HepG2 (cell line): ENCODE results near the gene IRF7. TPM values are rescaled to one million over a fixed set of nuclear protein-coding genes. Genes with fewer than 3 reads are reported as not detected.

Experiments
- FOXO1 ChIP-seq: sonication (generic); formaldehyde crosslinking; IDR thresholded peaks from 2 replicates; pipeline ENCODE4 v1.4.0; 2020; ENCODE audit warnings: missing genetic modification reagents
- GLMP ChIP-seq: sonication (generic); formaldehyde crosslinking; IDR thresholded peaks from 2 replicates; pipeline ENCODE4 v1.9.0; 2021; ENCODE audit warnings: missing genetic modification reagents, mild to moderate bottlenecking, borderline replicate concordance
- GZF1 ChIP-seq: sonication (generic); formaldehyde crosslinking; IDR thresholded peaks from 2 replicates; pipeline ENCODE4 v1.5.1; 2020; ENCODE audit warnings: mild to moderate bottlenecking, missing genetic modification reagents
- HNF4A ChIP-seq: sonication (generic); formaldehyde crosslinking; IDR thresholded peaks from 2 replicates; pipeline ENCODE4 v1.4.0; 2020; ENCODE audit warnings: missing genetic modification reagents
- IKZF4 ChIP-seq: sonication (generic); formaldehyde crosslinking; IDR thresholded peaks from 2 replicates; pipeline ENCODE4 v1.5.1; 2020; ENCODE audit warnings: borderline replicate concordance, mild to moderate bottlenecking, low read depth, missing genetic modification reagents; ENCODE audit errors: not compliant biosample characterization
- MED8 ChIP-seq: sonication (generic); formaldehyde crosslinking; IDR thresholded peaks from 2 replicates; pipeline ENCODE4 v1.8.1; 2023; ENCODE audit warnings: mild to moderate bottlenecking, missing genetic modification reagents; ENCODE audit not compliant: insufficient replicate concordance
- PCBP2 ChIP-seq: fragments of 200-400 bp; formaldehyde crosslinking; optimal IDR thresholded peaks from 2 replicates; pipeline ENCODE3; 2018; ENCODE audit warnings: low read length, low read depth; ENCODE audit not compliant: poor library complexity, severe bottlenecking
- PHF21A ChIP-seq: sonication (generic); formaldehyde crosslinking; IDR thresholded peaks from 2 replicates; pipeline ENCODE4 v1.5.0; 2020; ENCODE audit warnings: mild to moderate bottlenecking, missing genetic modification reagents
- PPARG ChIP-seq: conservative IDR thresholded peaks from 2 replicates; pipeline ENCODE4 v1.6.1; 2016; ENCODE audit warnings: missing biosample characterization, missing genetic modification reagents
- PREB ChIP-seq: sonication (generic); formaldehyde crosslinking; IDR thresholded peaks from 2 replicates; pipeline ENCODE4 v1.4.0; 2020; ENCODE audit warnings: missing genetic modification reagents
- PRMT3 ChIP-seq: sonication (generic); formaldehyde crosslinking; IDR thresholded peaks from 2 replicates; pipeline ENCODE4 v1.8.1; 2022; ENCODE audit warnings: low read depth, mild to moderate bottlenecking, moderate library complexity, missing genetic modification reagents, borderline replicate concordance
- RARA ChIP-seq: IDR thresholded peaks from 2 replicates; pipeline ENCODE4 v1.6.1; 2016; ENCODE audit warnings: missing genetic modification reagents, missing compliant biosample characterization
- RBAK ChIP-seq: sonication (generic); formaldehyde crosslinking; IDR thresholded peaks from 2 replicates; pipeline ENCODE4 v1.5.1; 2020; ENCODE audit warnings: mild to moderate bottlenecking, missing genetic modification reagents
- SALL1 ChIP-seq: sonication (generic); formaldehyde crosslinking; IDR thresholded peaks from 2 replicates; pipeline ENCODE4 v1.8.0; 2022; ENCODE audit warnings: mild to moderate bottlenecking, missing genetic modification reagents
- SYNCRIP ChIP-seq: fragments of 200-400 bp; formaldehyde crosslinking; IDR thresholded peaks from 2 replicates; pipeline ENCODE4 v1.6.1; 2018; ENCODE audit warnings: mild to moderate bottlenecking, low read depth, low read length; ENCODE audit not compliant: insufficient read depth
- TBX3 ChIP-seq: fragments of 450-650 bp; IDR thresholded peaks from 2 replicates; pipeline ENCODE4 v1.6.1; 2017; ENCODE audit warnings: antibody characterized with exemption, mild to moderate bottlenecking, inconsistent platforms, borderline replicate concordance
- TEAD2 ChIP-seq: sonication (generic); formaldehyde crosslinking; IDR thresholded peaks from 2 replicates; pipeline ENCODE4 v1.9.0; 2021; ENCODE audit warnings: missing genetic modification reagents
- ZBTB20 ChIP-seq: sonication (generic); formaldehyde crosslinking; IDR thresholded peaks from 2 replicates; pipeline ENCODE4 v1.8.1; 2023; ENCODE audit warnings: missing genetic modification reagents, low read depth, mild to moderate bottlenecking, borderline replicate concordance
- ZFP91 ChIP-seq: sonication (generic); formaldehyde crosslinking; IDR thresholded peaks from 2 replicates; pipeline ENCODE4 v1.9.0; 2022; ENCODE audit warnings: missing genetic modification reagents, mild to moderate bottlenecking, borderline replicate concordance
- ZNF160 ChIP-seq: sonication (generic); formaldehyde crosslinking; IDR thresholded peaks from 2 replicates; pipeline ENCODE4 v1.8.0; 2022; ENCODE audit warnings: mild to moderate bottlenecking, inconsistent platforms, missing genetic modification reagents
- ZNF18 ChIP-seq: sonication (generic); formaldehyde crosslinking; IDR thresholded peaks from 2 replicates; pipeline ENCODE4 v1.8.0; 2022; ENCODE audit warnings: mild to moderate bottlenecking, missing genetic modification reagents; ENCODE audit not compliant: insufficient replicate concordance
- ZNF224 ChIP-seq: sonication (generic); formaldehyde crosslinking; IDR thresholded peaks from 2 replicates; pipeline ENCODE4 v1.5.0; 2020; ENCODE audit warnings: mild to moderate bottlenecking, missing genetic modification reagents
- ZNF34 ChIP-seq: sonication (generic); formaldehyde crosslinking; IDR thresholded peaks from 2 replicates; pipeline ENCODE4 v1.4.0; 2020; ENCODE audit warnings: mild to moderate bottlenecking, missing genetic modification reagents, borderline replicate concordance
- ZNF546 ChIP-seq: sonication (generic); formaldehyde crosslinking; conservative IDR thresholded peaks from 2 replicates; pipeline ENCODE4 v1.8.1; 2023; ENCODE audit warnings: mild to moderate bottlenecking, missing genetic modification reagents
- ZNF670 ChIP-seq: sonication (generic); formaldehyde crosslinking; IDR thresholded peaks from 2 replicates; pipeline ENCODE4 v1.8.0; 2022; ENCODE audit warnings: mild to moderate bottlenecking, missing genetic modification reagents, borderline replicate concordance
- ZNF788 ChIP-seq: sonication (generic); formaldehyde crosslinking; IDR thresholded peaks from 2 replicates; pipeline ENCODE4 v1.5.0; 2020; ENCODE audit warnings: mild to moderate bottlenecking, missing genetic modification reagents, borderline replicate concordance
- ZSCAN9 ChIP-seq: IDR thresholded peaks from 2 replicates; pipeline ENCODE4 v1.6.1; 2016; ENCODE audit warnings: borderline replicate concordance
- polyA plus RNA-seq, 8 experiments: library from polyadenylated mRNA; depleted of rRNA in 3 of 8; stranded (reverse) in 7 of 8; unstranded in 1 of 8; fragments of >200 nt; fragmentation: Illumina TruSeq in 4 of 8; extraction: Trizol in 4 of 8; gene quantifications; 2 replicates each; pipeline versions ENCODE4 v1.2.1 to v1.2.3, GENCODE V29; 2011 to 2016; ENCODE audit warnings: low read depth in 4 of 8, missing spikeins in 1 of 8, mixed read lengths in 1 of 8; ENCODE audit not compliant: insufficient read depth in 1 of 8
- total RNA-seq, 5 experiments: library from RNA; depleted of rRNA; stranded (reverse); fragments of >200 nt; fragmentation: Illumina TruSeq; extraction: Trizol; gene quantifications; 2 replicates each; pipeline ENCODE4 v1.2.3, GENCODE V29; 2016; ENCODE audit warnings: low read depth in 1 of 5

Gene IRF7
- total and polyA plus RNA-seq, 2 of the 13 experiments (the other 11 are each of a cell fraction or from before 2014, with no cell fraction given) = not detected

GRCh38 chr11:657691-658126 lies 42.0 kb upstream of the IRF7 start (continued):
- TF ChIP-seq PREB (CRISPR knock-in tag) (no peak), ZSCAN9 (CRISPR knock-in tag) (no peak), TEAD2 (no peak), ZNF670 (CRISPR knock-in tag) (no peak), ZBTB20 (no peak), ZFP91 (CRISPR knock-in tag) (no peak), ZNF34 (CRISPR knock-in tag) (no peak), RBAK (CRISPR knock-in tag) (no peak), GLMP (CRISPR knock-in tag) (no peak), PPARG (CRISPR knock-in tag) (peak; percentile 28; the same call in 1 of the 2 replicates), ZNF224 (CRISPR knock-in tag) (no peak), ZNF788 (CRISPR knock-in tag) (no peak), PCBP2 (no peak), SYNCRIP (no peak), RARA (CRISPR knock-in tag) (peak; percentile 73), MED8 (CRISPR knock-in tag) (no peak), GZF1 (CRISPR knock-in tag) (no peak), SALL1 (peak; percentile 66), PRMT3 (CRISPR knock-in tag) (no peak), PHF21A (CRISPR knock-in tag) (no peak), ZNF160 (CRISPR knock-in tag) (no peak), IKZF4 (no peak), ZNF18 (no peak), HNF4A (CRISPR knock-in tag) (peak; percentile 95), FOXO1 (CRISPR knock-in tag) (peak; percentile 12; the same call in 1 of the 2 replicates), TBX3 (no peak), ZNF546 (CRISPR knock-in tag) (no peak)
